K562 (cell line): Measurements from ENCODE around the gene TTYH2. TPM values are rescaled to one million over a fixed set of nuclear protein-coding genes. Genes with fewer than 3 reads are reported as not detected.

Experiments used
- ATAC-seq: fragments of 200-7000 bp; cut with Tn5 transposase; 3 replicates; pipeline ENCODE4 v1.9.1; 2020; ENCODE audit warnings: moderate library complexity
- BruUV-seq: library from RNA; stranded (reverse); fragments of 400-500 nt; replicated peaks from 2 replicates; lab custom pipeline; 2021; lab: Mats Ljungman, UMichigan
- CTCF ChIA-PET: fragments of 300-600 bp; formaldehyde crosslinking; extraction: SDS; loops from one replicate; lab custom pipeline; 2021; ENCODE audit warnings: low intra/inter-chr PET ratio; lab: Yijun Ruan, JAX
- POLR2A ChIA-PET: fragments of 300-600, 350-650 bp; sonication (Branson Sonifier 250); formaldehyde crosslinking; extraction: SDS; loops from one replicate; lab custom pipeline; 2021; ENCODE audit warnings: antibody characterized with exemption, inconsistent platforms; lab: Yijun Ruan, JAX
- DNase-seq, 4 experiments: peaks; one replicate each; pipeline versions ENCODE4 v3.0.0 to v3.0.0-alpha.2; 2011 to 2018; ENCODE audit warnings: low spot score in 3 of 4, mixed read lengths in 3 of 4; ENCODE audit errors: extremely low read depth in 1 of 4
- FAIRE-seq: peaks from 2 replicates; lab custom pipeline; 2011; peaks lifted over from hg19 to GRCh38; lab: Jason Lieb, UNC
- H2AFZ ChIP-seq: 2 replicates; pipeline ENCODE4 v1.6.0; 2011; ENCODE audit warnings: low read depth, low read length, control low read depth, inconsistent platforms
- H3K27ac ChIP-seq: fragments of 200-600 bp; 3 replicates; pipeline ENCODE4 v1.8.0; 2011; ENCODE audit warnings: low read depth, mild to moderate bottlenecking, control low read depth, inconsistent platforms, low read length, moderate library complexity, mixed read lengths; ENCODE audit errors: extremely low read depth
- H3K27me3 ChIP-seq, 2 experiments: fragments of 300-600 bp in 1 of 2; 2 replicates in 1 of 2; 3 replicates in 1 of 2; pipeline versions ENCODE4 v1.6.0 to v1.8.0; 2011; ENCODE audit warnings: inconsistent platforms in 2 of 2, low read length in 2 of 2, mild to moderate bottlenecking in 1 of 2, mixed read lengths in 1 of 2, moderate library complexity in 1 of 2; ENCODE audit not compliant: control insufficient read depth in 2 of 2, insufficient read depth in 2 of 2
- H3K36me3 ChIP-seq: fragments of 300-600 bp; 3 replicates; pipeline ENCODE4 v1.8.0; 2011; ENCODE audit warnings: mild to moderate bottlenecking, low read length, inconsistent platforms; ENCODE audit not compliant: control insufficient read depth, insufficient read depth
- H3K4me1 ChIP-seq, 2 experiments: fragments of 200-600 bp in 1 of 2; replicated peaks in 1 of 2; 2 replicates in 1 of 2; 3 replicates in 1 of 2; pipeline versions ENCODE4 v1.5.1 to v1.8.0; 2011; ENCODE audit warnings: inconsistent platforms in 2 of 2, low read length in 2 of 2, mild to moderate bottlenecking in 1 of 2, mixed read lengths in 1 of 2, moderate library complexity in 1 of 2; ENCODE audit not compliant: control insufficient read depth in 2 of 2, insufficient read depth in 2 of 2
- H3K4me2 ChIP-seq: 2 replicates; pipeline ENCODE4 v1.6.1; 2011; ENCODE audit warnings: low read length, control low read depth, inconsistent platforms, mixed read lengths; ENCODE audit not compliant: insufficient read depth
- H3K4me3 ChIP-seq: fragments of 200-600 bp; sonication (generic), shearing (Covaris generic); 2 replicates; pipeline ENCODE4 v1.5.1; 2016; ENCODE audit warnings: control low read depth, inconsistent platforms
- H3K79me2 ChIP-seq: fragments of 200-600 bp; 3 replicates; pipeline ENCODE4 v1.8.0; 2011; ENCODE audit warnings: low read length, inconsistent platforms; ENCODE audit not compliant: control insufficient read depth, insufficient read depth
- H3K9ac ChIP-seq, 2 experiments: 2 replicates each; pipeline versions ENCODE4 v1.6.0 to v1.6.1; 2011; ENCODE audit warnings: low read depth in 2 of 2, low read length in 2 of 2, control low read depth in 1 of 2, inconsistent platforms in 1 of 2, mild to moderate bottlenecking in 1 of 2, mixed read lengths in 1 of 2; ENCODE audit not compliant: insufficient read depth in 1 of 2
- H3K9me1 ChIP-seq: one replicate; pipeline ENCODE4 v1.6.0; 2011; ENCODE audit warnings: inconsistent platforms, mild to moderate bottlenecking, low read length, moderate library complexity; ENCODE audit not compliant: control insufficient read depth, insufficient read depth
- H3K9me3 ChIP-seq: replicated peaks from 2 replicates; pipeline ENCODE4 v1.5.1; 2011; ENCODE audit warnings: low read depth, low read length, inconsistent platforms; ENCODE audit not compliant: control insufficient read depth, insufficient read depth
- H4K20me1 ChIP-seq: replicated peaks from 2 replicates; pipeline ENCODE4 v1.6.1; 2011; ENCODE audit warnings: low read length, inconsistent platforms, mixed read lengths; ENCODE audit not compliant: control insufficient read depth, insufficient read depth
- DPF2 ChIP-seq: fragments of 450-650 bp; IDR thresholded peaks from 2 replicates; pipeline ENCODE4 v1.6.1; 2016
- HES1 ChIP-seq: fragments of 450-650 bp; IDR thresholded peaks from 2 replicates; pipeline ENCODE4 v1.6.1; 2016; ENCODE audit warnings: low read depth, mild to moderate bottlenecking, moderate library complexity
- HLTF ChIP-seq: fragments of 450-650 bp; IDR thresholded peaks from 2 replicates; pipeline ENCODE4 v1.6.1; 2016
- MCM7 ChIP-seq, 2 experiments: fragments of 450-650 bp; IDR thresholded peaks; 2 replicates each; pipeline ENCODE4 v1.6.1; 2016 to 2018
- NFRKB ChIP-seq: fragments of 450-650 bp; IDR thresholded peaks from 2 replicates; pipeline ENCODE4 v1.6.1; 2016; ENCODE audit warnings: low read depth
- PHF20 ChIP-seq: fragments of 450-650 bp; IDR thresholded peaks from 2 replicates; pipeline ENCODE4 v1.6.1; 2018; ENCODE audit not compliant: partially characterized antibody
- POLR2AphosphoS5 ChIP-seq: IDR thresholded peaks from 2 replicates; pipeline ENCODE4 v1.6.1; 2011; ENCODE audit warnings: mild to moderate bottlenecking, low read depth, low read length, moderate library complexity; ENCODE audit not compliant: control insufficient read depth, insufficient read depth
- RBM39 ChIP-seq: fragments of 200-400 bp; formaldehyde crosslinking; optimal IDR thresholded peaks from 2 replicates; pipeline ENCODE3; 2018; ENCODE audit warnings: low read depth, low read length
- SOX6 ChIP-seq: fragments of 450-650 bp; IDR thresholded peaks from 2 replicates; pipeline ENCODE4 v1.6.1; 2014; ENCODE audit warnings: mild to moderate bottlenecking
- ZBTB49 ChIP-seq: sonication (generic); formaldehyde crosslinking; IDR thresholded peaks from 2 replicates; pipeline ENCODE4 v1.8.0; 2022; ENCODE audit warnings: missing genetic modification reagents, mild to moderate bottlenecking, borderline replicate concordance
- ZNF165 ChIP-seq: fragments of 250-450 bp; sonication (Bioruptor Pico); IDR thresholded peaks from 2 replicates; pipeline ENCODE4 v1.4.0; 2020; ENCODE audit warnings: borderline replicate concordance
- ZNF263 ChIP-seq: sonication (generic); formaldehyde crosslinking; IDR thresholded peaks from 2 replicates; pipeline ENCODE4 v1.8.0; 2022; ENCODE audit warnings: mild to moderate bottlenecking, missing genetic modification reagents, borderline replicate concordance
- ZNF280B ChIP-seq: fragments of 250-450 bp; sonication (Bioruptor Pico); IDR thresholded peaks from 2 replicates; pipeline ENCODE4 v1.5.1; 2021; ENCODE audit warnings: mild to moderate bottlenecking
- ZNF384 ChIP-seq: IDR thresholded peaks from 2 replicates; pipeline ENCODE4 v1.6.1; 2012; ENCODE audit warnings: low read depth, low read length, improper control_type of control experiment
- WGBS: fragments of 100-300 bp; shearing (Covaris generic); methylation state at CpG from one replicate; pipeline ENCODE4 v1.1.6; 2016; ENCODE audit warnings: low coverage, mixed read lengths; ENCODE audit not compliant: insufficient coverage; ENCODE audit errors: missing lambda C conversion rate; 5-methylcytosine and 5-hydroxymethylcytosine counted together
- in situ Hi-C: fragments of 300-500 bp; cut with MboI; formaldehyde crosslinking; loops from 4 replicates; pipeline ENCODE4 v1.15.0; 2018; ENCODE audit warnings: inconsistent platforms, mixed read lengths
- intact Hi-C: fragments of 100-400 bp; cut with micrococcal nuclease; formaldehyde crosslinking; loops from 2 replicates; pipeline ENCODE4 v1.14.2; 2022
- polyA plus RNA-seq, 8 experiments: library from polyadenylated mRNA; depleted of rRNA in 4 of 8; stranded (reverse) in 5 of 8; unstranded in 3 of 8; fragments of >200 nt; fragmentation: Nextera tagmentation in 2 of 8; fragmentation: Illumina TruSeq in 1 of 8; extraction: Ambion mirVana in 2 of 8; extraction: Trizol in 1 of 8; gene quantifications; 2 replicates each; pipeline versions ENCODE4 v1.2.1 to v1.2.3, GENCODE V29; 2011 to 2014; ENCODE audit warnings: inconsistent platforms in 1 of 8, missing spikeins in 1 of 8
- total RNA-seq, 7 experiments: library from RNA; depleted of rRNA in 6 of 7; stranded (reverse); fragments of >200 nt in 6 of 7; fragmentation: Illumina TruSeq in 2 of 7; extraction: Trizol in 2 of 7; gene quantifications; 2 replicates each; pipeline versions ENCODE4 v1.2.1 to v1.2.3, GENCODE V29; 2011 to 2021; ENCODE audit warnings: low replicate concordance in 1 of 7

TTYH2 gene
- total and polyA plus RNA-seq, 9 of the 15 experiments (the other 6 are each of a cell fraction or from before 2014, with no cell fraction given), result 0.03 to 2.0 (median 0.91) TPM

GRCh38 chr17:74235911-74236371, 22.6 kb downstream of the TTYH2 start (continued):
- TF ChIP-seq ZNF280B (CRISPR knock-in tag) (no peak), ZNF263 (CRISPR knock-in tag) (no peak), MCM7 (IDR thresholded peaks at IDR 0.05) (no peak), PHF20 (no peak), HES1 (no peak), RBM39 (no peak), DPF2 (no peak), SOX6 (no peak), HLTF (no peak)

- in situ Hi-C loops, result no loop called here
- H3K4me2 ChIP-seq, result no peak overlapping the region
- TF ChIP-seq ZBTB49 (CRISPR knock-in tag), result no peak
- TF ChIP-seq ZNF384, result no peak
- TF ChIP-seq NFRKB, result no peak
- TF ChIP-seq ZNF165, result no peak
- no peak for TF ChIP-seq POLR2AphosphoS5
- TF ChIP-seq, all 486 proteins: peak for 0
- CTCF ChIA-PET, result no interaction called here
- H3K27me3 ChIP-seq, result peaks cover 0 to 7% of the 10 kb centered on the region in 2 experiments; a peak in 2 of 5 replicates
- DNase-seq, result no peak
- 29% methylated on average over 10 of the region's 12 CpGs for WGBS
- no peaks in the 10 kb centered on the region for H3K9me1 ChIP-seq
- H3K4me1 ChIP-seq, result peaks cover 7 to 22% of the 10 kb centered on the region in 2 experiments
- BruUV-seq, result no TSS peak
- no peaks in the 10 kb centered on the region for H3K9me3 ChIP-seq
- no peak for ATAC-seq
- FAIRE-seq, result no peak
- no peak overlapping the region for H3K27ac ChIP-seq
- H3K79me2 ChIP-seq, result no peaks in the 10 kb centered on the region
- no peaks in the 10 kb centered on the region for H3K36me3 ChIP-seq
- H4K20me1 ChIP-seq, result no peaks in the 10 kb centered on the region
- H3K4me3 ChIP-seq, result no peak overlapping the region
- POLR2A ChIA-PET, result interaction anchor here (0.7 to 1.4 kb wide), 6 partner anchors 8 to 26 kb away, joined by 3 to 4 read pairs (median 3); partner anchors contain the start of gene TTYH2
- no peak overlapping the region for H2AFZ ChIP-seq
- intact Hi-C loops, result no loop called here
- H3K9ac ChIP-seq, result no peak overlapping the region
Measured at GRCh38 chr17:74237321-74237720, 23.9 kb downstream of the TTYH2 start.
